ENCODE measurements around the gene AADAC.
"Not testable (repeated sequence)": the region's sequence is repeated elsewhere in the genome, so short reads cannot be mapped to it uniquely, and the experiment has no call there.

AADAC gene

GRCh38 chr3:151859905-151860304 lies 46.0 kb downstream of the AADAC start:
- DNase-seq = no peak

GRCh38 chr3:151863611-151864010 lies 49.7 kb downstream of the AADAC start:
- DNase-seq = no peak

GRCh38 chr3:151864423-151865101 lies 50.6 kb downstream of the AADAC start:
- DNase-seq = no peak

- no peak for DNase-seq
These were observed 52.9 kb downstream of the AADAC start for GRCh38 chr3:151866711-151867410.

GRCh38 chr3:151867666-151868065 lies 53.8 kb downstream of the AADAC start:
- DNase-seq = no peak

GRCh38 chr3:151869181-151869580 lies 55.3 kb downstream of the AADAC start:
- DNase-seq = no peak

- DNase-seq = no peak
These were observed 57.9 kb downstream of the AADAC start for GRCh38 chr3:151871639-151872468.

- no peak for DNase-seq
These were observed 59.5 kb downstream of the AADAC start, which contains the start of gene SUCNR1 for GRCh38 chr3:151873398-151873797. Gene SUCNR1 (plus strand): TSS chr3:151873643. CDS start chr3:151879893, 6,250 bp downstream.

GRCh38 chr3:151874079-151874478 lies 60.2 kb downstream of the AADAC start:
- DNase-seq = not testable (repeated sequence)

GRCh38 chr3:151875759-151876158 lies 61.8 kb downstream of the AADAC start:
- DNase-seq = no peak

GRCh38 chr3:151877269-151877668 lies 63.4 kb downstream of the AADAC start:
- no peak for DNase-seq
